Measurements from ENCODE around the gene MXI1. TPM values are rescaled to one million over a fixed set of nuclear protein-coding genes. Genes with fewer than 3 reads are reported as not detected.
"Not testable (repeated sequence)": the region's sequence is repeated elsewhere in the genome, so short reads cannot be mapped to it uniquely, and the experiment has no call there.

The MXI1 gene
- polyA plus RNA-seq, 1 experiment, result 17.1 TPM

DNA sequence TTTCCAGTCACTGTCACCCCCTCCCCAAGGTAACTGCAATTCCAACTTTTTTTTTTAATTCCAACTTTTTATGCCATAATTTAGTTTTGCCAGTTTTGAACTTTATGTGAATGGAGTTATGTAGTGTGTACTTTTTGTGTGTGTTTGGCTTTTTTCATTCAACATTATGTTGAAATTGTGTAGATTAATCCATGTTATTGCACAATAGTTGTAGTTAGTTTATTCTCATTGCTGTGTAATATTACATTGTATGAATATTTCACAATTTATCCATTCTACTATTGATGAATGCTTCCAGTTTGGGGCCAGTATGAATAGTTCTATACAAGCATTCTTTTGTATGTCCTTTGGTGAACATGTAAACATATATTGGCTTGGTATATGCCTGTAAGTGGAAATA is 32.5 kb downstream of the MXI1 start:
- Histone ChIP-seq H3K36me3 (ENCODE audit: control insufficient read depth, insufficient read depth, low read length) (no peaks in the 10 kb centered on the region), H3K27me3 (ENCODE audit: control insufficient read depth, insufficient read depth, low read length) (no peaks in the 10 kb centered on the region), H3K4me3 (ENCODE audit: low read depth, low read length) (no peak overlapping the region)
- no peak for DNase-seq (ENCODE audit: low read depth)
- TF ChIP-seq, protein P1, sequence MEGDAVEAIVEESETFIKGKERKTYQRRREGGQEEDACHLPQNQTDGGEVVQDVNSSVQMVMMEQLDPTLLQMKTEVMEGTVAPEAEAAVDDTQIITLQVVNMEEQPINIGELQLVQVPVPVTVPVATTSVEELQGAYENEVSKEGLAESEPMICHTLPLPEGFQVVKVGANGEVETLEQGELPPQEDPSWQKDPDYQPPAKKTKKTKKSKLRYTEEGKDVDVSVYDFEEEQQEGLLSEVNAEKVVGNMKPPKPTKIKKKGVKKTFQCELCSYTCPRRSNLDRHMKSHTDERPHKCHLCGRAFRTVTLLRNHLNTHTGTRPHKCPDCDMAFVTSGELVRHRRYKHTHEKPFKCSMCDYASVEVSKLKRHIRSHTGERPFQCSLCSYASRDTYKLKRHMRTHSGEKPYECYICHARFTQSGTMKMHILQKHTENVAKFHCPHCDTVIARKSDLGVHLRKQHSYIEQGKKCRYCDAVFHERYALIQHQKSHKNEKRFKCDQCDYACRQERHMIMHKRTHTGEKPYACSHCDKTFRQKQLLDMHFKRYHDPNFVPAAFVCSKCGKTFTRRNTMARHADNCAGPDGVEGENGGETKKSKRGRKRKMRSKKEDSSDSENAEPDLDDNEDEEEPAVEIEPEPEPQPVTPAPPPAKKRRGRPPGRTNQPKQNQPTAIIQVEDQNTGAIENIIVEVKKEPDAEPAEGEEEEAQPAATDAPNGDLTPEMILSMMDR (IDR thresholded peaks at IDR 0.05; ENCODE audit: insufficient read depth, low read depth, low read length), result no peak
- ChIA-PET POLR2A (no interaction called here), CTCF (no interaction called here)

DNA sequence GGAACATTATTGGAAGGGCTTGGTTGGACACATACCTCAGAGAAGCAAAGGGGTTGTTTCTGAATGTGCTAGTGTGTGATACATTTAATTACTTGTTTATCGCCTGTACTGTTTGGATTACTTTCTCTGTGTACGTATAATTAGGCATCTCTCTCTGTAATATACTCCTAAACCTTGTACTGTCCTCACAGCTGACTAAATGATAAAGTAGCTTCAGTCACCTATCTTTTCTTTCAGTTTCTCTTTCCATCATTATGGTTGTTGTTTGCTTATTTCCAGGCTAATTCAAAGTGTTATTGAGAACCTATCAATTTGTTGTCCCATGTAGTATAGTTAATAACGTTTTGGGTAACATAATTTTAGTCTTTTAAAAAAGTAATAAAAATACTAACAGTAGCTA is 34.0 kb downstream of the MXI1 start:
- TF ChIP-seq, protein P1 (IDR thresholded peaks at IDR 0.05; ENCODE audit: insufficient read depth, low read depth, low read length), result no peak
- POLR2A ChIA-PET, result no interaction called here

DNA sequence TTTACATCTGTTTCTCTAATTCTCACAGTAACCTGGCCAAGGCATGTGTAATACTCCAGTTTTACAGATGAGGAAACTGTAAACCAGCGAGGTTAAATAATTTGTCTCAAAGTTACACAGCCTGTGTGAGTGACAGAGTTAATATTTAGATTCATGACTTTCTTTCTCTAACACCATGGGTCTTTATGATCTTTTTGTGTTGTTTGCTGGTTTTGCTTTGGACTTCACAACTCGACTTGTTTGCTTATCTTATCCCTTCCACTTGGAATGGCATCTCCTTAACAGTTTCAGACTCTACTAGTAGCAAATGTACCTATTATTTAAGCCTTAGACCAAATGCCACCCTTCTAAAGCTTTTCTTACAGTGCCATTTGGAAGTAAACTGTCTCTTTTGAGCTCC is 34.4 kb downstream of the MXI1 start:
- no peaks in the 10 kb centered on the region for H3K27me3 ChIP-seq (ENCODE audit: control insufficient read depth, insufficient read depth, low read length)
- POLR2A ChIA-PET, result no interaction called here
- CTCF ChIA-PET, result no interaction called here
- H3K4me3 ChIP-seq (ENCODE audit: low read depth, low read length), result no peak overlapping the region
- H3K36me3 ChIP-seq (ENCODE audit: control insufficient read depth, insufficient read depth, low read length), result no peaks in the 10 kb centered on the region
- no peak for DNase-seq (ENCODE audit: low read depth)
- TF ChIP-seq, protein P1 (IDR thresholded peaks at IDR 0.05; ENCODE audit: insufficient read depth, low read depth, low read length), result no peak

More for the DNA sequence above, 34.0 kb downstream of the MXI1 start:
- Histone ChIP-seq H3K27me3 (ENCODE audit: control insufficient read depth, insufficient read depth, low read length) (no peaks in the 10 kb centered on the region), H3K4me3 (ENCODE audit: low read depth, low read length) (no peak overlapping the region), H3K36me3 (ENCODE audit: control insufficient read depth, insufficient read depth, low read length) (no peaks in the 10 kb centered on the region)
- DNase-seq (ENCODE audit: low read depth), result no peak
- CTCF ChIA-PET, result no interaction called here

DNA sequence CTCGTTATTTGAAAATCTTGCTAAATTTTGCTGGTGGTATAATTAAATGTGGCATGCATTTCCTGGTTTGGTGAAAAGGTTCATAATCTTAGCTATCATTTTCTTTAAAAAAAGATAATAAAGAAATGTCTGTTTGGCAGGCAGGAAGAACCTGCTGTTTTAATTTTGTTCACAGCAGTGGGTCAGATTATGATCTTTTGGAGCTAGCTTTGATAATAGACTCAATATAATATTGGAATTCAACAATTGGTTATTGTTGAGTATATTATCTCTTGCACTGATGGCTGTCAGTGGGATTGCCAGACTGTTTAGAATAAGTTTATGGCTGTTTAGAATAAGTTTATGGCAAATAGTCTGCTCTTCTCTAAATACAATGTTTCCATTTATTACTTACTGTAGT is 35.1 kb downstream of the MXI1 start:
- ChIA-PET POLR2A (no interaction called here), CTCF (interaction anchor here (0.6 to 1.4 kb wide), 2 partner anchors 23 to 37 kb away, joined by 3 read pairs; no protein-coding TSS in a partner anchor)
- Histone ChIP-seq H3K4me3 (ENCODE audit: low read depth, low read length) (no peak overlapping the region), H3K27me3 (ENCODE audit: control insufficient read depth, insufficient read depth, low read length) (no peaks in the 10 kb centered on the region), H3K36me3 (ENCODE audit: control insufficient read depth, insufficient read depth, low read length) (no peaks in the 10 kb centered on the region)
- no peak for DNase-seq (ENCODE audit: low read depth)
- TF ChIP-seq, protein P1 (IDR thresholded peaks at IDR 0.05; ENCODE audit: insufficient read depth, low read depth, low read length), result no peak

DNA sequence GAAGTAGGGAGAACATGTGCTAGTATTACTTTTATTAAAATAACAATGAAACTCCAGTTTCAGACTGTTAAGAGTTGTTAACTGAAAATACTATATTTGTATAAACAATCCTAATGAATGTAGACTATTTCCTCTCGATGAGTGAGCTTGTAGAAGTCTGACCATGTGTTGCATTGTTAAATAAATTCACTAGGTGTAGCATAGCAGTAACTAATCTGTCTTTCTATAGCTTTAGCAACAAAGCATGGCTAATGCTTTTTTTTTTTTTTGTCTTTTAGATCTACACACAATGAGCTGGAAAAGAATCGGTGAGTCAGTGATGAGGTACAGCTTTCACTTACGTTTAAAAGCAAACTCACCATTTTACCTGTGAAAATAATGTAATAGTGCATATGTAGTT is 37.1 kb downstream of the MXI1 start:
- Histone ChIP-seq H3K36me3 (ENCODE audit: control insufficient read depth, insufficient read depth, low read length) (no peaks in the 10 kb centered on the region), H3K4me3 (ENCODE audit: low read depth, low read length) (no peak overlapping the region), H3K27me3 (ENCODE audit: control insufficient read depth, insufficient read depth, low read length) (no peaks in the 10 kb centered on the region)
- CTCF ChIA-PET, result no interaction called here
- DNase-seq (ENCODE audit: low read depth), result no peak
- TF ChIP-seq, protein P1 (IDR thresholded peaks at IDR 0.05; ENCODE audit: insufficient read depth, low read depth, low read length), result no peak
- POLR2A ChIA-PET, result no interaction called here

DNA sequence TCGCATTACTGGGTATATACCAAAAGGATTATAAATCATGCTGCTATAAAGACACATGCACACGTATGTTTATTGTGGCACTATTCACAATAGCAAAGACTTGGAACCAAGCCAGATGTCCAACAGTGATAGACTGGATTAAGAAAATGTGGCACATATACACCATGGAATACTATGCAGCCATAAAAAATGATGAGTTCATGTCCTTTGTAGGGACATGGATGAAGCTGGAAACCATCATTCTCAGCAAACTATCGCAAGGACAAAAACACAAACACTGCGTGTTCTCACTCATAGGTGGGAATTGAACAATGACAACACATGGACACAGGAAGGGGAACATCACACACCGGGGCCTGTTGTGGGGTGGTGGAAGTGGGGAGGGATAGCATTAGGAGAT is 40.4 kb downstream of the MXI1 start:
- POLR2A ChIA-PET, CTCF ChIA-PET: not testable (repeated sequence)

DNA sequence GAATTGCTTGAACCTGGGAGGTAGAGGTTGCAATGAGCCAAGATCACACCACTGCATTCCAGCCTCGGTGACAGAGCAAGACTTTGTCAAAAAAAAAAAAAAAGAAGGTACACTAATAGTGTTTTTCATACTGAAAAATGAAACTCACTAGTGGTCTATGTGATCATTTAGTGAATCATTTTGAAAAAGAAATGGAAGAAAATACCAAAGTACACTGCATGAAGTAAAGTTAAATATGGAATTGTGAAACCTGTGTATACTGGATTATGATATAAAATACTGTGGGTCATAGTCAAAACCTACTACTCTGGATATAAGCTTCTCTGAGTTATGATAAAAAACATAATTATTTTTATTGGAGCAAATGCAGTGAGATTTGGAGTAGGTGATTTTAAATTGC is 42.1 kb downstream of the MXI1 start:
- CTCF ChIA-PET, result interaction anchor here (1.2 kb wide), 1 partner anchor 41 kb away, joined by 4 read pairs; no protein-coding TSS in a partner anchor
- POLR2A ChIA-PET, result not testable (repeated sequence)

More for the DNA sequence above, 40.4 kb downstream of the MXI1 start:
- not testable (repeated sequence) for H3K4me3 ChIP-seq (ENCODE audit: low read depth, low read length); DNase-seq (ENCODE audit: low read depth); H3K27me3 ChIP-seq (ENCODE audit: control insufficient read depth, insufficient read depth, low read length); H3K36me3 ChIP-seq (ENCODE audit: control insufficient read depth, insufficient read depth, low read length)

DNA sequence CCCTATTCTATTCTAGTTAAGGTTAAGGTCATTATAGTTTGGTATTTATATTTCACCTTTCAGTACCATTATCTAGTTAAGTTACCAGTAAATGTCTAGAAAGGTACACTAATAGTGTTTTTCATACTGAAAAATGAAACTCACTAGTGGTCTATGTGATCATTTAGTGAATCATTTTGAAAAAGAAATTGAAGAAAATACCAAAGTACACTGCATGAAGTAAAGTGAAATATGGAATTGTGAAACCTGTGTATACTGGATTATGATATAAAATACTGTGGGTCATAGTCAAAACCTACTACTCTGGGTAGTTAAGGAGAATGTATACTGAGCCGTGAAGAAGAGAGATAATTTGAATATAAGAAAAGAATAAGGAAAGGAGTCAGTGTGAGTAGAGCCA is 44.0 kb downstream of the MXI1 start:
- CTCF ChIA-PET, result interaction anchor here (0.6 kb wide), 1 partner anchor 1154 kb away, joined by 3 read pairs; no protein-coding TSS in a partner anchor

More for the DNA sequence above, 42.1 kb downstream of the MXI1 start:
- not testable (repeated sequence) for DNase-seq (ENCODE audit: low read depth); H3K27me3 ChIP-seq (ENCODE audit: control insufficient read depth, insufficient read depth, low read length); H3K4me3 ChIP-seq (ENCODE audit: low read depth, low read length); H3K36me3 ChIP-seq (ENCODE audit: control insufficient read depth, insufficient read depth, low read length)

More for the DNA sequence above, 44.0 kb downstream of the MXI1 start:
- DNase-seq (ENCODE audit: low read depth); H3K4me3 ChIP-seq (ENCODE audit: low read depth, low read length); H3K36me3 ChIP-seq (ENCODE audit: control insufficient read depth, insufficient read depth, low read length); H3K27me3 ChIP-seq (ENCODE audit: control insufficient read depth, insufficient read depth, low read length): not testable (repeated sequence)
- POLR2A ChIA-PET, result interaction anchor here (0.5 kb wide), 1 partner anchor 9 kb away, joined by 3 read pairs; no protein-coding TSS in a partner anchor
